Measurements from ENCODE around the gene SHH.

The SHH gene

DNA sequence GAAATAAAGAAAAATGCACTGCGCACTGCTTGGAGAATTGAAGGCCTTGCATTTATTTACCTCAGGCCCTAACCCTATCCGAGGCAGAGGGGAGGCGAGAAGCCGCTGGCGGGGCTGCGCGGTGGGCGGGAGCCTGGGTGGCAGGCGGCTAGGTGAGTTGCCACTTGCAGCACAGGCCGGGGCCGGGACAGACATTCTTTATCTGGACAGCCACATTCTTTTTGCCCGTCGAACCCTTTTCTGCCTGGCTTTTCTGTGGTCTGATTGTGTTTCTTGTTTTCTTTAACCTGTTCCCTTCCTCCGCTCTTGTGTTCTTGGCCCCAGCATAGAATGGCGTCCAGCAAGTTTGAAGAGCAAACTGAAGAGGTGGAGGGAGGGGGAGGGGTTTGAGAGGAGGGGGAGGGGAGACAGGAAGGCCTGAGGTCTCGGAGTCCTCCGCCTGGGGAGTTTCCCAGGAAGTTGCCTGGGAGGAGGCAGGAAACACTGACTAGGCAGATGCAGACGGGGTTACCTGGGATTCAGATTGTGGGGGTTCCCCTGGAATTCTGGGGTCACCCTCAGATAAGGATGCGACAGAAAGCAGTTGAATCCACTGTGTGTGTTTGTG lies 5.1 kb downstream of the SHH start:
- H3K9me3 ChIP-seq (ENCODE audit: control insufficient read depth, insufficient read depth, low read length): no peaks in the 10 kb centered on the region
- WGBS (ENCODE audit: insufficient coverage, insufficient read length): no CpG with 5 or more reads among the region's 19 CpGs
- H3K36me3 ChIP-seq (ENCODE audit: control insufficient read depth, insufficient read depth, low read length): no peaks in the 10 kb centered on the region
- H3K27me3 ChIP-seq (ENCODE audit: control insufficient read depth, insufficient read depth, low read length): peaks cover 79% of the 10 kb centered on the region
- H3K4me3 ChIP-seq (ENCODE audit: low read length): no peak overlapping the region
- peaks cover 4% of the 10 kb centered on the region; the same call in 1 of the 2 replicates for H3K4me1 ChIP-seq (ENCODE audit: control insufficient read depth, insufficient read depth, low read length)
- no peak overlapping the region for H3K27ac ChIP-seq (ENCODE audit: low read length)
- DNase-seq (ENCODE audit: low read depth, low spot score): no peak

GRCh38 chr7:155806096-155806871 lies 6.0 kb downstream of the SHH start:
- Histone ChIP-seq H3K36me3 (ENCODE audit: control insufficient read depth, insufficient read depth, low read length) (no peaks in the 10 kb centered on the region), H3K9me3 (ENCODE audit: control insufficient read depth, insufficient read depth, low read length) (no peaks in the 10 kb centered on the region), H3K4me1 (ENCODE audit: control insufficient read depth, insufficient read depth, low read length) (peaks cover 4% of the 10 kb centered on the region; the same call in 1 of the 2 replicates), H3K4me3 (ENCODE audit: low read length) (no peak overlapping the region), H3K27ac (ENCODE audit: low read length) (no peak overlapping the region), H3K27me3 (ENCODE audit: control insufficient read depth, insufficient read depth, low read length) (peaks cover 74% of the 10 kb centered on the region)
- WGBS (ENCODE audit: insufficient coverage, insufficient read length): no CpG with 5 or more reads among the region's 47 CpGs
- no peak for DNase-seq (ENCODE audit: low read depth, low spot score)

- no peaks in the 10 kb centered on the region for H3K9me3 ChIP-seq (ENCODE audit: control insufficient read depth, insufficient read depth, low read length)
- H3K27ac ChIP-seq (ENCODE audit: low read length): no peak overlapping the region
- no peak for DNase-seq (ENCODE audit: low read depth, low spot score)
- peaks cover 72% of the 10 kb centered on the region for H3K27me3 ChIP-seq (ENCODE audit: control insufficient read depth, insufficient read depth, low read length)
- H3K4me3 ChIP-seq (ENCODE audit: low read length): no peak overlapping the region
- WGBS (ENCODE audit: insufficient coverage, insufficient read length): no CpG with 5 or more reads among the region's 18 CpGs
- H3K4me1 ChIP-seq (ENCODE audit: control insufficient read depth, insufficient read depth, low read length): peaks cover 4% of the 10 kb centered on the region; the same call in 1 of the 2 replicates
- H3K36me3 ChIP-seq (ENCODE audit: control insufficient read depth, insufficient read depth, low read length): no peaks in the 10 kb centered on the region
Observed at GRCh38 chr7:155805826-155806095, 6.5 kb downstream of the SHH start.

GRCh38 chr7:155804897-155805825 lies 7.1 kb downstream of the SHH start:
- WGBS (ENCODE audit: insufficient coverage, insufficient read length): no CpG with 5 or more reads among the region's 91 CpGs
- DNase-seq (ENCODE audit: low read depth, low spot score): no peak
- peaks cover 72% of the 10 kb centered on the region for H3K27me3 ChIP-seq (ENCODE audit: control insufficient read depth, insufficient read depth, low read length)
- H3K9me3 ChIP-seq (ENCODE audit: control insufficient read depth, insufficient read depth, low read length): no peaks in the 10 kb centered on the region
- H3K36me3 ChIP-seq (ENCODE audit: control insufficient read depth, insufficient read depth, low read length): no peaks in the 10 kb centered on the region
- H3K4me3 ChIP-seq (ENCODE audit: low read length): peak overlapping the region; percentile 20; the same call in 1 of the 2 replicates
- H3K27ac ChIP-seq (ENCODE audit: low read length): no peak overlapping the region
- peaks cover 1% of the 10 kb centered on the region; the same call in 1 of the 2 replicates for H3K4me1 ChIP-seq (ENCODE audit: control insufficient read depth, insufficient read depth, low read length)

DNA sequence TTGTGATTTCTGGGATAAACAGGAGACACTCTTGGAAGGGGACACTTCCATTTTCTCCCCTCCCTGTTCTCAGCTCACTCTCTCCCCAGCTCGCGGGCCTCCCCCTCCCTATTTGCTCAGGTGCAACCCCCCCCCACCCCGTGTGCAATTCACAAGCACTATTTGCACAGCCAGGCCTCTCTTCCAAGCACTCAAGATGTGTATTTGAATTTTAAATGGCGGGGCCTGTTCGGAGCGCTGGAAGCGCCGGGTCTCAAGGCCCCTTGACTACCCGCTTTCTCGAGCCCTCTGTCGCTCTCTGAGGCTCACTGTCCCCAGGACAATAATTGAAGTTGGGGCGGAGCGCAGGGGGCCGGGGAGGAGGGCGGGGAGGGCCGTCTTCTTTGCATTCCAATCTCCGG lies 7.8 kb downstream of the SHH start:
- H3K27ac ChIP-seq (ENCODE audit: low read length): no peak overlapping the region
- no peak overlapping the region for H3K4me3 ChIP-seq (ENCODE audit: low read length)
- H3K9me3 ChIP-seq (ENCODE audit: control insufficient read depth, insufficient read depth, low read length): no peaks in the 10 kb centered on the region
- peaks cover 1% of the 10 kb centered on the region; the same call in 1 of the 2 replicates for H3K4me1 ChIP-seq (ENCODE audit: control insufficient read depth, insufficient read depth, low read length)
- H3K36me3 ChIP-seq (ENCODE audit: control insufficient read depth, insufficient read depth, low read length): no peaks in the 10 kb centered on the region
- H3K27me3 ChIP-seq (ENCODE audit: control insufficient read depth, insufficient read depth, low read length): peaks cover 68% of the 10 kb centered on the region
- DNase-seq (ENCODE audit: low read depth, low spot score): no peak
- no CpG with 5 or more reads among the region's 17 CpGs for WGBS (ENCODE audit: insufficient coverage, insufficient read length)

DNA sequence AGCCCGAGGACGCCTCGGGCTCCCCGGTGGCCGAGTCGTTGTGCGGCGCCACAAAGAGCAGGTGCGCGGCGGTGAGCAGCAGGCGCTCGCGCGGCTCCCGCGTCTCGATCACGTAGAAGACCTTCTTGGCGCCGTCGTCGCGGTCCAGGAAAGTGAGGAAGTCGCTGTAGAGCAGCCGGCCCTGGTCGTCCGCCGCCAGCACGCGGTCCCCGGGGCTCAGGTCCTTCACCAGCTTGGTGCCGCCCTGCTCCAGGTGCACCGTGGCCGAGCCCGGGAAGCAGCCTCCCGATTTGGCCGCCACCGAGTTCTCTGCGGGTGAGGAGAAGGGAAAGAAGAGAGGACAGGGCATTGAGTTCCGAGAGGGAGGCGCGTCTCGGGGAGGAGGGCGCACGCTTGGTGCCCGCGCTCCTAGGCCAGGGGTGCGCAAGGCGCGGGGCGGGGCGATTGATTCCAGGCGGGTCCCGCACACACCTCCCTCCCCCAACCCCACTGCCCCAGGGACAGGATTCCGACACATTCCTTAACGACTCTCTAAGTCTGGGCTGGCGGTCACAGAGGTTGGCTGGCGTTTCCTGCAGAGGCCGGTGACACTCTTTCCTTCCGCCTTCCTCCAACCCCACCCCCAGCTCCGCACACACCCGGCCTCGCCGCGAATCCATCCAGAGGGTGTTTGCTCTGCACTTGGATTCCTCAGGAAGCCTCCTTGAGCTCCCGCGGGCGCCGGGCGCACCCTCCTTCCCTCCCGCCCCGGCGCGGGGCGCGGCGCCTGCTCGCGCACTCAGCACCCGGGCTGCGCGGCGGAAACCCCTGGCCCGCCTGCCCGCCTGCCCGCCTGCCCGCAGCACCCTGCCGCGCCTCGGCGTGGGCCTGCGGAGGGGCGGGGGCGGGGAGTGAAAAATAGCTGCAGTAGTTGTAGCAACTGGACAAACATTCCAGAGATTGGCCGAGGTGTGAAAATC lies 8.6 kb downstream of the SHH start:
- peaks cover 63% of the 10 kb centered on the region for H3K27me3 ChIP-seq (ENCODE audit: control insufficient read depth, insufficient read depth, low read length)

DNA sequence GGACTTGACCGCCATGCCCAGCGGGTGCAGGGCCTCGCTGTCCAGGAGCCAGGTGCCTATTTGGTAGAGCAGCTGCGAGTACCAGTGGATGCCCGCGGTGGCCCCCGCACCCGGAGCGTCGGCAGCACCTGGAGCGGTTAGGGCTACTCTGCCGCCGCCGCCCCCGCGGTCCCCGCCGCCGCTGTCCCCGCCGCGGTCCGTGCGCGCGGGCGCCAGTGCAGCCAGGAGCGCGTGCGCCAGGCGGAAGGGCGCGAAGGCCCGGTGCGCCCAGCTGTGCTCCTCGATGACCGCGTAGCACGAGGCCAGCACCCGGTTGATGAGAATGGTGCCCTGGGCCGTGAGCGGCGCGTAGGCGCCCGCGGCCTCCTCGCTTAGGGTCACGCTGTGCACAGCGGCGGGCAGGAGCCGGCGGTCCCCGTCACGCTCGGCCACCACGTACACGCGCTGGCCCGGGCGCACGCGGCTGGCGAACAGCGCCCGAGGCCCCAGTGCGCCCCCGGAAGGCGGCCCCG lies 9.3 kb downstream of the SHH start:
- Histone ChIP-seq H3K27me3 (ENCODE audit: control insufficient read depth, insufficient read depth, low read length) (peaks cover 58% of the 10 kb centered on the region), H3K36me3 (ENCODE audit: control insufficient read depth, insufficient read depth, low read length) (no peaks in the 10 kb centered on the region), H3K27ac (ENCODE audit: low read length) (no peak overlapping the region), H3K4me1 (ENCODE audit: control insufficient read depth, insufficient read depth, low read length) (peaks cover 1% of the 10 kb centered on the region; the same call in 1 of the 2 replicates), H3K4me3 (ENCODE audit: low read length) (no peak overlapping the region), H3K9me3 (ENCODE audit: control insufficient read depth, insufficient read depth, low read length) (no peaks in the 10 kb centered on the region)
- no peak for DNase-seq (ENCODE audit: low read depth, low spot score)
- no CpG with 5 or more reads among the region's 70 CpGs for WGBS (ENCODE audit: insufficient coverage, insufficient read length)

More for the DNA sequence above, 8.6 kb downstream of the SHH start:
- Histone ChIP-seq H3K9me3 (ENCODE audit: control insufficient read depth, insufficient read depth, low read length) (no peaks in the 10 kb centered on the region), H3K4me3 (ENCODE audit: low read length) (peak overlapping the region; percentile 22; the same call in 1 of the 2 replicates), H3K36me3 (ENCODE audit: control insufficient read depth, insufficient read depth, low read length) (no peaks in the 10 kb centered on the region), H3K4me1 (ENCODE audit: control insufficient read depth, insufficient read depth, low read length) (peaks cover 1% of the 10 kb centered on the region; the same call in 1 of the 2 replicates), H3K27ac (ENCODE audit: low read length) (no peak overlapping the region)
- WGBS (ENCODE audit: insufficient coverage, insufficient read length): no CpG with 5 or more reads among the region's 96 CpGs
- DNase-seq (ENCODE audit: low read depth, low spot score): no peak

DNA sequence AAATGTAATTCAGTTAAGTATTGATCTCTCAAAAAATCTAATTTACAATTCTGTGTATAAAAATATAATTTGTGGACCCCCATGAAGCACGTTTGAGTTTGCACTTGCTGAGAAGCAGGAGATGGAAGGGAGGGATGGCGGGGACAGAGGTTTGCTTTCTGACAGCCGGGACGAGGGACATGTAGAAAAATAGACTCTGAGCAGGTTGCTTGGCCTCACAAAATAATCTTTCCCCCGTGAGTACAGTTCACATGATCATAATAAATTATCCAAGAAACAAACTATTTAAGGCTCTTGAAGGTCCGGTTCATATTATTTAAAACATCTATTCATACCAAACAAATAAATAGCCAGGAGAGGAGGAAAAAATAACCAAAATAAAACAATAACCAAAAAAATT lies 10.0 kb downstream of the SHH start:
- Histone ChIP-seq H3K27ac (ENCODE audit: low read length) (no peak overlapping the region), H3K27me3 (ENCODE audit: control insufficient read depth, insufficient read depth, low read length) (peaks cover 51% of the 10 kb centered on the region), H3K36me3 (ENCODE audit: control insufficient read depth, insufficient read depth, low read length) (no peaks in the 10 kb centered on the region), H3K9me3 (ENCODE audit: control insufficient read depth, insufficient read depth, low read length) (no peaks in the 10 kb centered on the region), H3K4me3 (ENCODE audit: low read length) (no peak overlapping the region), H3K4me1 (ENCODE audit: control insufficient read depth, insufficient read depth, low read length) (no peaks in the 10 kb centered on the region; the same call in 1 of the 2 replicates)
- no CpG with 5 or more reads among the region's 6 CpGs for WGBS (ENCODE audit: insufficient coverage, insufficient read length)
- DNase-seq (ENCODE audit: low read depth, low spot score): no peak

DNA sequence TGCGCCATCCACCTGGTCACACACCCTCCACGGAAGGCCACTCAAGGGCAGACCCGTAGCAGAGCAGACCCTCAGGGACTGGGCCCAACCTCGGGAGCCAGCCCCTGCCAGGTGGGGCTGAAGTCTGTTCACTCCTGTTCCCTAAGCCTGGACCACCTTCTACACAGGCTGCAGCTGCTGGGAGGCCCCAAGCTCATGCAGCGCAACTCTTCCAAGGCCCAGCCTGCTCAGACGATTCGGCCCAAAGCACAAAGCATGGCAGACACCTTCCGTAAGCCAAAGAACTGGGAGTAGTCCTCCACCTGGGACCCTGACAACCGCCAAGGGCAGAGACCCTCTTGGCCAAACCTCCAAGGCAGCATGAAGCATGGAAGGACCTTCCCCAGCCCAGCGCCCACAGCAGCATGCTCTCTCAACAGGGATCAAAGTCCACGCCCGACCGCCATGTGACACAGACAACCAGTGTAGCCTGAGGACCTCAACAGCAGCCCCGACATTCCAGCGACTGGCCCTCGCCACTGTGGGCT lies 11.5 kb downstream of the SHH start:
- WGBS (ENCODE audit: insufficient coverage, insufficient read length): no CpG with 5 or more reads among the region's 16 CpGs
- peaks cover 39% of the 10 kb centered on the region for H3K27me3 ChIP-seq (ENCODE audit: control insufficient read depth, insufficient read depth, low read length)

More for the DNA sequence above, 11.5 kb downstream of the SHH start:
- no peak overlapping the region for H3K4me3 ChIP-seq (ENCODE audit: low read length)
- no peak overlapping the region for H3K27ac ChIP-seq (ENCODE audit: low read length)
- H3K36me3 ChIP-seq (ENCODE audit: control insufficient read depth, insufficient read depth, low read length): no peaks in the 10 kb centered on the region
- H3K9me3 ChIP-seq (ENCODE audit: control insufficient read depth, insufficient read depth, low read length): no peaks in the 10 kb centered on the region
- DNase-seq (ENCODE audit: low read depth, low spot score): no peak
- H3K4me1 ChIP-seq (ENCODE audit: control insufficient read depth, insufficient read depth, low read length): no peaks in the 10 kb centered on the region; the same call in 1 of the 2 replicates

All from iPS DF 6.9 (cell line).